Smooth muscle cell (in vitro differentiated cells): ENCODE results near the gene CCDC192. TPM values are rescaled to one million over a fixed set of nuclear protein-coding genes. Genes with fewer than 3 reads are reported as not detected.
A peak's percentile ranks its signal among the peaks of the same experiment; 100 is the strongest.
"Not testable (repeated sequence)": the region's sequence is repeated elsewhere in the genome, so short reads cannot be mapped to it uniquely, and the experiment has no call there.

ENCODE experiments used
- DNase-seq: peaks from one replicate; lab custom pipeline; 2025; ENCODE audit not compliant: unreplicated experiment; lab: John Stamatoyannopoulos, UW
- H2AFZ ChIP-seq: fragments of 200-600 bp; sonication (generic); 2 replicates; pipeline ENCODE4 v1.6.0; 2016; ENCODE audit warnings: antibody characterized with exemption, low read depth, mild to moderate bottlenecking
- H3F3A ChIP-seq: fragments of 200-600 bp; sonication (generic); 2 replicates; pipeline ENCODE4 v1.6.0; 2017; ENCODE audit warnings: antibody characterized with exemption, low read depth
- H3K27ac ChIP-seq: fragments of 200-600 bp; sonication (generic); 2 replicates; pipeline ENCODE4 v1.5.1; 2016; ENCODE audit warnings: low read depth, mild to moderate bottlenecking
- H3K27me3 ChIP-seq: fragments of 200-600 bp; sonication (generic); 2 replicates; pipeline ENCODE4 v1.6.1; 2016; ENCODE audit warnings: low read depth, mild to moderate bottlenecking
- H3K36me3 ChIP-seq: fragments of 200-600 bp; sonication (generic); 2 replicates; pipeline ENCODE4 v1.5.1; 2016; ENCODE audit warnings: low read depth
- H3K4me1 ChIP-seq: fragments of 200-600 bp; sonication (generic); 2 replicates; pipeline ENCODE4 v1.5.1; 2016; ENCODE audit warnings: low read depth
- H3K4me2 ChIP-seq: fragments of 200-600 bp; sonication (generic); 2 replicates; pipeline ENCODE4 v1.6.0; 2016; ENCODE audit warnings: mild to moderate bottlenecking
- H3K4me3 ChIP-seq: fragments of 200-600 bp; sonication (generic); 2 replicates; pipeline ENCODE4 v1.5.1; 2016; ENCODE audit warnings: mild to moderate bottlenecking
- H3K79me2 ChIP-seq: fragments of 200-600 bp; sonication (generic); 2 replicates; pipeline ENCODE4 v1.6.0; 2016; ENCODE audit warnings: low read depth, mild to moderate bottlenecking
- H3K9ac ChIP-seq: fragments of 200-600 bp; sonication (generic); 2 replicates; pipeline ENCODE4 v1.6.0; 2016; ENCODE audit warnings: low read depth
- H3K9me3 ChIP-seq: fragments of 200-600 bp; sonication (generic); replicated peaks from 2 replicates; pipeline ENCODE4 v1.5.1; 2016; ENCODE audit warnings: low read depth
- H4K20me1 ChIP-seq: fragments of 200-600 bp; sonication (generic); 2 replicates; pipeline ENCODE4 v1.6.0; 2016; ENCODE audit warnings: low read depth
- WGBS: methylation state at CpG from one replicate; pipeline ENCODE4 v1.1.7; 2016; ENCODE audit warnings: low lambda C conversion rate; 5-methylcytosine and 5-hydroxymethylcytosine counted together
- polyA plus RNA-seq: library from polyadenylated mRNA; unstranded; fragments of >200 nt; fragmentation: Nextera tagmentation; extraction: Ambion mirVana; gene quantifications from 2 replicates; pipeline ENCODE4 v1.2.1, GENCODE V29; 2016
- total RNA-seq: library from RNA; depleted of rRNA; stranded (reverse); fragments of >200 nt; gene quantifications from 2 replicates; pipeline ENCODE4 v1.2.3, GENCODE V29; 2014
- TF ChIP-seq, protein P1 (sequence below): fragments of 200-600 bp; sonication (generic); IDR thresholded peaks from 2 replicates; pipeline ENCODE4 v1.5.1; 2017; ENCODE audit warnings: borderline replicate concordance, mild to moderate bottlenecking, antibody characterized with exemption; ENCODE audit not compliant: insufficient read depth, poor library complexity, severe bottlenecking

CCDC192 gene
- total and polyA plus RNA-seq, 2 experiments from 2014 or later: not detected

DNA sequence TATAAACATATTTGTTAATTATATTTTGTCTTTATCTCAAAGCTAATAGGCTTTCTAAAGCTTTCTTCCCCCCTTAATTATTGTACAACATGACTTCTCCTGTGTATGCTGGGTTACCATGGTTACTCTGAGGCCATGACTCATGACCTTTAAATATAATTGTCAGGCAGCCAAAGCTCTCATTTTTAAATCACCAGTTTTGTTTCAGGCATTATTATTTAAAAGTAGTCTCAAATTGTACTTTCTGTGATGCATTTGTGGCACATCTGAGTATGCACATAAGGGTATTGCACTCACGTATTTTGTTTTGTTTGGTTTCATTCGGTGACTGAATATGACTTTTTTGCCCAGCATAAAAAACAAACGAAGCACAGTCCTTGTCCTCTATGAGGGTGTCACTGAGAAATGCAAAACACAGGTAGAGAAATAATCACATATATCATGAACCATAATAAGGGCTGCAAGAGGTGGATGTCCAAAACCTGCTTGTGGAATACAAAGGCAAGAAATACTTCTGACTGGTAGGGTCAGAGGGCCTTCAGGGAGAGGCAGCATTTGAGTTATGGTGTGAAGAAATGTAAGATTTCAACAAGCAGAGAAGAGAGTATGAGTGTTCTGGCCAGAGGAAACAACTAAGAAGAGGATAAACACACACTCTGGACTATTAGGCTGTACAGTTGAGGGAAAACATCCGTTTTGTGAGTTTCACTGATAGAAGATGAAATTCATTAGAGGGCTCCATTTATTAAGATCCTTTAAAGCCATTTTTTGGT, 2.1 kb downstream of the CCDC192 start:
- Histone ChIP-seq H3K36me3 (no peaks in the 10 kb centered on the region), H3K9ac (peak overlapping the region; percentile 68), H3F3A (no peaks in the 10 kb centered on the region), H3K27me3 (no peaks in the 10 kb centered on the region), H3K27ac (peak overlapping the region; percentile 74), H3K4me1 (peaks cover 12% of the 10 kb centered on the region), H3K9me3 (no peaks in the 10 kb centered on the region), H3K4me3 (no peak overlapping the region), H2AFZ (peak overlapping the region; percentile 20), H4K20me1 (no peaks in the 10 kb centered on the region), H3K4me2 (no peak overlapping the region), H3K79me2 (no peaks in the 10 kb centered on the region)
- DNase-seq: no peak
- 76% methylated on average over 4 of the region's 4 CpGs for WGBS
- TF ChIP-seq, protein P1, sequence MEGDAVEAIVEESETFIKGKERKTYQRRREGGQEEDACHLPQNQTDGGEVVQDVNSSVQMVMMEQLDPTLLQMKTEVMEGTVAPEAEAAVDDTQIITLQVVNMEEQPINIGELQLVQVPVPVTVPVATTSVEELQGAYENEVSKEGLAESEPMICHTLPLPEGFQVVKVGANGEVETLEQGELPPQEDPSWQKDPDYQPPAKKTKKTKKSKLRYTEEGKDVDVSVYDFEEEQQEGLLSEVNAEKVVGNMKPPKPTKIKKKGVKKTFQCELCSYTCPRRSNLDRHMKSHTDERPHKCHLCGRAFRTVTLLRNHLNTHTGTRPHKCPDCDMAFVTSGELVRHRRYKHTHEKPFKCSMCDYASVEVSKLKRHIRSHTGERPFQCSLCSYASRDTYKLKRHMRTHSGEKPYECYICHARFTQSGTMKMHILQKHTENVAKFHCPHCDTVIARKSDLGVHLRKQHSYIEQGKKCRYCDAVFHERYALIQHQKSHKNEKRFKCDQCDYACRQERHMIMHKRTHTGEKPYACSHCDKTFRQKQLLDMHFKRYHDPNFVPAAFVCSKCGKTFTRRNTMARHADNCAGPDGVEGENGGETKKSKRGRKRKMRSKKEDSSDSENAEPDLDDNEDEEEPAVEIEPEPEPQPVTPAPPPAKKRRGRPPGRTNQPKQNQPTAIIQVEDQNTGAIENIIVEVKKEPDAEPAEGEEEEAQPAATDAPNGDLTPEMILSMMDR: no peak

DNA sequence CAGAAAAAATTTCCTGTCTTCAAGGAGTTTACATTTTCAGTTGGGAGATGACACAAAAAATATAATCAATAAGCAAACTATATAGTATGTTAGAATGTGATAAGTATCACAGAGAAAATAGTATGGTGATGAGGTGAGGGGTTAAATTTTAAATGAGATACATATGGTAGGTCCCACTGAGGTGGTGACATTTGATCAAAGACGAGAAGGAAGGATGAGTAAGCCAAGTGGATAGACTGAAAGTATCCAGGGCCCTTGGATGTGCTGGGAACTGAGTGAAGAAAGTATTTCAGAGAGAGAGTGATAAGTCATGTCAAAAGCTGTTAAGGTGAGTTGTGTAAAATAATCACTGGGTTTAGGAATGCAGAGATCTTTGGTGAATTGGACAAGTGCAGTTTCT, 3.5 kb downstream of the CCDC192 start:
- no peak for DNase-seq
- H3K36me3 ChIP-seq: no peaks in the 10 kb centered on the region
- no peaks in the 10 kb centered on the region for H4K20me1 ChIP-seq
- H3K9ac ChIP-seq: no peak overlapping the region
- H3K4me2 ChIP-seq: no peak overlapping the region
- no peaks in the 10 kb centered on the region for H3K79me2 ChIP-seq
- TF ChIP-seq, protein P1: no peak
- H3K9me3 ChIP-seq: no peaks in the 10 kb centered on the region
- no peaks in the 10 kb centered on the region for H3F3A ChIP-seq
- H3K4me3 ChIP-seq: no peak overlapping the region
- WGBS: 58% methylated on average over 1 of the region's 1 CpG
- no peaks in the 10 kb centered on the region for H3K27me3 ChIP-seq
- H3K4me1 ChIP-seq: no peaks in the 10 kb centered on the region
- H3K27ac ChIP-seq: no peak overlapping the region
- H2AFZ ChIP-seq: no peak overlapping the region

DNA sequence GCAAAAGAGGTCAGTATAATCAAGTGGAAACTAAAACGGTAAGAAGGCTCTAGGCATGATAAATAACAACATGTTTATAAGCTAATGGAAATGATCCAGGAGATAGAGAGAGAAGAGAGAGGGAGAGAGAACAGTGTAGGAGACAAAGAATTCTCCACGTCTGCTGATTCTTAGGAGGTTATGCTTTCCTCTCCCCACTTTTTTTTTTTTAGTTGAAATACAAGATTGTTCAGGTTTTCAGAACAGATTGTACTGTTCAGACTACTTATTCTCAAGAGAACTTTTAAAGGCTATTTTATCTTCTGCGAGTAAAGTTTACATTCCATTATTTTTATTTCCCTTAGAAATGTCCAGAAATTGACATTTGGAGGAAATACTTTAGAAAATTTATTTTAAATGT, 4.0 kb downstream of the CCDC192 start:
- TF ChIP-seq, protein P1: no peak
- Histone ChIP-seq H3K4me3 (no peak overlapping the region), H3K27ac (no peak overlapping the region), H3F3A (no peaks in the 10 kb centered on the region), H3K27me3 (no peaks in the 10 kb centered on the region), H3K36me3 (no peaks in the 10 kb centered on the region), H3K4me2 (no peak overlapping the region), H3K4me1 (no peaks in the 10 kb centered on the region), H3K9ac (no peak overlapping the region), H2AFZ (no peak overlapping the region), H4K20me1 (no peaks in the 10 kb centered on the region), H3K9me3 (no peaks in the 10 kb centered on the region), H3K79me2 (no peaks in the 10 kb centered on the region)
- DNase-seq: no peak
- WGBS: 68% methylated on average over 3 of the region's 3 CpGs

DNA sequence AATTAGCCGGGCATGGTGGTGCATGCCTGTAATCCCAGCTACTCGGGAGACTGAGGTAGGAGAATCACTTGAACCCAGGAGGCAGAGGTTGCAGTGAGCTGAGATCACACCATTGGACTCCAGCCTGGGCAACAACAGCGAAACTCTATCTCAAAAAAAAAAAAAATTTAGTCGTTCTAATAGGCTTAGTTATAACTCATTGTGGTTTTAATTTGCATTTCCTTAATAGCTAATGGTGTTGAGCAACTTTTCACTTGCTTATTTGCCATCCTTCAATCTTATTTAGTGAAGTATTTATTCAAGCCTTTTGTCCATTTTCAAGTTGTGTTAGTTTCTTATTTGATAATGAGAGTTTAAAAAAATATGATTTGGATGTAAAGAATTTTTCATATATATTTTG, 9.9 kb downstream of the CCDC192 start:
- H3K9ac ChIP-seq, H3K4me1 ChIP-seq, H3K36me3 ChIP-seq, H3K9me3 ChIP-seq, H3F3A ChIP-seq, H4K20me1 ChIP-seq, H3K27me3 ChIP-seq, H3K79me2 ChIP-seq, H3K4me3 ChIP-seq, H3K27ac ChIP-seq, H3K4me2 ChIP-seq, DNase-seq, H2AFZ ChIP-seq: not testable (repeated sequence)
- 71% methylated on average over 4 of the region's 4 CpGs for WGBS
